Left kidney (tissue), 8 donors: ENCODE data around the gene CHN1. TPM values are rescaled to one million over a fixed set of nuclear protein-coding genes. Genes with fewer than 3 reads are reported as not detected.

ENCODE experiments used
- DNase-seq: peaks from one replicate; pipeline ENCODE4 v3.0.0-alpha.2; 2013
- long read RNA-seq, 8 donors: transcript quantifications; one replicate each; lab custom pipeline, GENCODE V29; 2026
- polyA plus RNA-seq: library from polyadenylated mRNA; unstranded; fragments of 120-200 nt; gene quantifications from one replicate; pipeline ENCODE4 v1.2.1, GENCODE V29; 2013; ENCODE audit not compliant: insufficient read length

The CHN1 gene
- 34.7 TPM for polyA plus RNA-seq
- long read RNA-seq, donor 1 = 0 reads
- long read RNA-seq, donor 2, partial matches to known transcripts = 0 of 4 reads
- long read RNA-seq, donor 2, other reads (novel, unspliced or antisense) = 0 of 4 reads
- long read RNA-seq, donor 3, partial matches to known transcripts = 0 of 3 reads
- long read RNA-seq, donor 3, other reads (novel, unspliced or antisense) = 0 of 3 reads
- long read RNA-seq, donor 4 = 0 reads
- long read RNA-seq, donor 5, partial matches to known transcripts = 0 of 1 reads
- long read RNA-seq, donor 5, other reads (novel, unspliced or antisense) = 0 of 1 reads
- long read RNA-seq, donor 6, partial matches to known transcripts = 0 of 1 reads
- long read RNA-seq, donor 6, other reads (novel, unspliced or antisense) = 0 of 1 reads
- long read RNA-seq, donor 7, partial matches to known transcripts = 0 of 2 reads
- long read RNA-seq, donor 7, other reads (novel, unspliced or antisense) = 0 of 2 reads
- long read RNA-seq, donor 8, partial matches to known transcripts = 0 of 1 reads
- long read RNA-seq, donor 8, other reads (novel, unspliced or antisense) = 0 of 1 reads

GRCh38 chr2:175004980-175005732 is at the start of gene CHN1:
Gene CHN1, minus strand, starts transcription at chr2:175005381. Its CDS starts 469 bp downstream, at chr2:175004912.
- peak; percentile 78 for DNase-seq

GRCh38 chr2:175054340-175054739 is 49.2 kb upstream of the CHN1 start:
- DNase-seq = no peak

GRCh38 chr2:175049661-175050060 is 44.5 kb upstream of the CHN1 start:
- DNase-seq = no peak

GRCh38 chr2:175048275-175048674 is 43.1 kb upstream of the CHN1 start:
- no peak for DNase-seq

GRCh38 chr2:175039490-175039889 is 34.3 kb upstream of the CHN1 start:
- DNase-seq = no peak

- no peak for DNase-seq
Measured at GRCh38 chr2:175039031-175039430, 33.9 kb upstream of the CHN1 start.

- DNase-seq = no peak
Measured at GRCh38 chr2:175037941-175038340, 32.8 kb upstream of the CHN1 start.

- no peak for DNase-seq
Measured at GRCh38 chr2:175036582-175037018, 31.4 kb upstream of the CHN1 start.

- DNase-seq = no peak
Measured at GRCh38 chr2:175035806-175036205, 30.6 kb upstream of the CHN1 start.

- no peak for DNase-seq
Measured at GRCh38 chr2:175034716-175035115, 29.5 kb upstream of the CHN1 start.

- DNase-seq = peak; percentile 48
Measured at GRCh38 chr2:175030380-175031271, 25.4 kb upstream of the CHN1 start.

GRCh38 chr2:175027755-175028154 is 22.6 kb upstream of the CHN1 start:
- DNase-seq = no peak

GRCh38 chr2:175026385-175026784 is 21.2 kb upstream of the CHN1 start:
- no peak for DNase-seq

- DNase-seq = no peak
Measured at GRCh38 chr2:175025946-175026345, 20.8 kb upstream of the CHN1 start.

GRCh38 chr2:175025233-175025632 is 20.1 kb upstream of the CHN1 start:
- no peak for DNase-seq

- no peak for DNase-seq
Measured at GRCh38 chr2:175022923-175023322, 17.7 kb upstream of the CHN1 start.

GRCh38 chr2:175019566-175020327 is 14.6 kb upstream of the CHN1 start:
- no peak for DNase-seq

GRCh38 chr2:175017618-175018414 is 12.6 kb upstream of the CHN1 start:
- no peak for DNase-seq

GRCh38 chr2:175015340-175015739 is 10.2 kb upstream of the CHN1 start:
- no peak for DNase-seq

GRCh38 chr2:175012516-175012915 is 7.3 kb upstream of the CHN1 start:
- DNase-seq = no peak
